Esophagus muscularis mucosa (tissue), 4 donors: ENCODE measurements around the gene RPH3AL. TPM values are rescaled to one million over a fixed set of nuclear protein-coding genes. Genes with fewer than 3 reads are reported as not detected.

ENCODE experiments used
- DNase-seq: peaks from one replicate; pipeline ENCODE4 v3.0.0-alpha.2; 2017; ENCODE audit errors: extremely low spot score
- H3K27ac ChIP-seq, 4 donors: fragments of 200-600 bp; sonication (generic); replicated peaks in 1 of 4; 1 replicate in 3 of 4; 2 replicates in 1 of 4; pipeline ENCODE4 v1.5.1; 2016 to 2019; ENCODE audit warnings: mild to moderate bottlenecking in 1 of 4
- H3K27me3 ChIP-seq, 4 donors: fragments of 200-600 bp; sonication (generic); one replicate each; pipeline versions ENCODE4 v1.5.1 to v1.6.0; 2016 to 2019
- H3K36me3 ChIP-seq, 4 donors: fragments of 200-600 bp; sonication (generic); one replicate each; pipeline ENCODE4 v1.5.1; 2016 to 2019
- H3K4me1 ChIP-seq, 4 donors: fragments of 200-600 bp; sonication (generic); one replicate each; pipeline ENCODE4 v1.5.1; 2016 to 2019
- H3K4me3 ChIP-seq, 4 donors: fragments of 200-600 bp; sonication (generic); 1 replicate in 2 of 4; 2 replicates in 2 of 4; pipeline ENCODE4 v1.5.1; 2016 to 2019; ENCODE audit warnings: mild to moderate bottlenecking in 4 of 4, moderate library complexity in 1 of 4
- H3K9me3 ChIP-seq, 4 donors: fragments of 200-600 bp; sonication (generic); 1 replicate in 3 of 4; 2 replicates in 1 of 4; pipeline ENCODE4 v1.5.1; 2016 to 2019
- EP300 ChIP-seq: sonication (generic); formaldehyde crosslinking; IDR thresholded peaks from one replicate; pipeline ENCODE4 v1.6.1; 2017; ENCODE audit warnings: antibody characterized with exemption
- POLR2A ChIP-seq: fragments of 450-650 bp; IDR thresholded peaks from one replicate; pipeline ENCODE4 v1.6.1; 2017; ENCODE audit warnings: antibody characterized with exemption, moderate library complexity, mild to moderate bottlenecking, low read depth
- POLR2AphosphoS5 ChIP-seq, 2 donors: sonication (generic); formaldehyde crosslinking; IDR thresholded peaks; one replicate each; pipeline ENCODE4 v1.6.1; 2017; ENCODE audit warnings: antibody characterized with exemption in 2 of 2
- WGBS: methylation state at CpG from one replicate; pipeline ENCODE4 v1.1.5; 2018; 5-methylcytosine and 5-hydroxymethylcytosine counted together
- intact Hi-C: fragments of 100-400 bp; cut with DNase I; formaldehyde crosslinking; loops from one replicate; pipeline ENCODE4 v1.15.1; 2023
- total RNA-seq, 4 donors: library from RNA; depleted of rRNA; stranded (reverse); fragments of >200 nt; gene quantifications; one replicate each; pipeline versions ENCODE4 v1.1.0 to v1.2.1, GENCODE V29; 2016
- TF ChIP-seq, protein P1 (sequence below), 3 experiments: fragments of 200-600 bp in 2 of 3; fragments of 450-650 bp in 1 of 3; sonication (generic) in 2 of 3; IDR thresholded peaks; one replicate each; pipeline ENCODE4 v1.5.1; 2017 to 2019; ENCODE audit warnings: antibody characterized with exemption in 3 of 3, mild to moderate bottlenecking in 2 of 3, moderate library complexity in 1 of 3

Gene RPH3AL
- total RNA-seq, 4 donors from 2014 or later, result 8.7 to 21.0 (median 14.8) TPM

- intact Hi-C loops, result no loop called here
- WGBS, result 60% methylated on average over 1 of the region's 120 CpGs
- H3K27me3 ChIP-seq, result peaks cover 0 to 84% (median 12%) of the 10 kb centered on the region in 4 donors
These were observed 171.2 kb downstream of the RPH3AL start, which contains the start of gene DOC2B for GRCh38 chr17:181245-182049. TSS of gene DOC2B (minus strand) at chr17:181650. CDS start at chr17:181479, 171 bp downstream.

DNA sequence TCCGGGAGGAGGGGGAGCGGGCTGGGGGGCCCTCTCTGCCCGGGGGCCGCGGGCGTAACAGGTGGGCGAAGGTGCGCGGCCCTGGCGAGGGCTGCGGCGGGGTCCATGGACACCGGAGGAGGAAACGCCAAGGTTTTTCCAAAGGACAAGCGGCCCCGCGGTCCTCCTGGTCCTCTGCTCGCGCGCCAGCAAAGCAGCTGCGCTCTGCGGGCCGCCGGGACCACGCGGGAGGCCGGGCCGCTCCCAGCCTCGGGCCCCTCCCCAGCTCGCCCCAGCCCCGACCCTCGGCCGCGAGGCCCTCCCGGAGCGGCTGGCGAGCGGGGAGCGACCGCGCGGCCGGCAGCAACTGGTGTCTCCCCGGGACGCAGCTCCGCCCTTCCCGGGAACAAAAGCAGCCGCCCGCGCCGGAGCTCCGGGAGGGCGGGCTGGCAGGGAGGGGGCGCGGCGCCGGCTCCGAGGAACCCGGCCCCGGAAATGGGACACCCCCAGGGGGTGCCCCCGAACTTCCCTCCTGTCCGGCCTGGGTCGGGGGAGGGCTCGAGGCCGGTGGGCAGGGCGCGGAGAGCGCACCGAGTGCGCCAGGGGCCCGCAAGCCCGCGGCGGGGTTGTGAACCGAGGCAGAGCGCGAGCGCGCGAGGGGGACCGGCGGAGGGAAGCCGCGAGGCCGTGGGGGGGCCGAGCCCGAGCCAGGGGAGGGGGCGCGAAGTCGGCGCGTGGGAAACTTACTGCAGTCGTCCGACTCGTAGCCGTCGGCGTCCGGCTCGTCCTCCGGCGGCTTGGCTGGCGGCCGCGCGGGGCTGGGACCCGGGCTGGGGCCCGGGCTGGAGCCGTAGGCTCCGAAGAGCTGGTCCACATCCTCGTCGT, 172.0 kb downstream of the RPH3AL start:
- intact Hi-C loops, result no loop called here
- no peak for DNase-seq
- Histone ChIP-seq H3K36me3 (no peaks in the 10 kb centered on the region), H3K4me3 (peak overlapping the region; percentile 49 to 63 (median 52)), H3K27me3 (peaks cover 0 to 92% (median 12%) of the 10 kb centered on the region in 4 donors), H3K27ac (peak overlapping the region; percentile 56 to 78 (median 74)), H3K9me3 (no peaks in the 10 kb centered on the region), H3K4me1 (peaks cover 5 to 44% (median 28%) of the 10 kb centered on the region in 4 donors)
- WGBS, result 3% methylated on average over 17 of the region's 112 CpGs
- TF ChIP-seq EP300 (no peak), POLR2AphosphoS5 (IDR thresholded peaks at IDR 0.05) (no peak), POLR2A (no peak)
- TF ChIP-seq, protein P1, sequence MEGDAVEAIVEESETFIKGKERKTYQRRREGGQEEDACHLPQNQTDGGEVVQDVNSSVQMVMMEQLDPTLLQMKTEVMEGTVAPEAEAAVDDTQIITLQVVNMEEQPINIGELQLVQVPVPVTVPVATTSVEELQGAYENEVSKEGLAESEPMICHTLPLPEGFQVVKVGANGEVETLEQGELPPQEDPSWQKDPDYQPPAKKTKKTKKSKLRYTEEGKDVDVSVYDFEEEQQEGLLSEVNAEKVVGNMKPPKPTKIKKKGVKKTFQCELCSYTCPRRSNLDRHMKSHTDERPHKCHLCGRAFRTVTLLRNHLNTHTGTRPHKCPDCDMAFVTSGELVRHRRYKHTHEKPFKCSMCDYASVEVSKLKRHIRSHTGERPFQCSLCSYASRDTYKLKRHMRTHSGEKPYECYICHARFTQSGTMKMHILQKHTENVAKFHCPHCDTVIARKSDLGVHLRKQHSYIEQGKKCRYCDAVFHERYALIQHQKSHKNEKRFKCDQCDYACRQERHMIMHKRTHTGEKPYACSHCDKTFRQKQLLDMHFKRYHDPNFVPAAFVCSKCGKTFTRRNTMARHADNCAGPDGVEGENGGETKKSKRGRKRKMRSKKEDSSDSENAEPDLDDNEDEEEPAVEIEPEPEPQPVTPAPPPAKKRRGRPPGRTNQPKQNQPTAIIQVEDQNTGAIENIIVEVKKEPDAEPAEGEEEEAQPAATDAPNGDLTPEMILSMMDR (IDR thresholded peaks at IDR 0.05), result no peak

More at GRCh38 chr17:181245-182049, 171.2 kb downstream of the RPH3AL start, which contains the start of gene DOC2B:
- peak within 1 kb of the TSS; percentile 56 to 78 (median 74) for H3K27ac ChIP-seq
- no peaks in the 10 kb centered on the region for H3K9me3 ChIP-seq
- H3K4me1 ChIP-seq, result peaks cover 5 to 44% (median 28%) of the 10 kb centered on the region in 4 donors
- no peak for DNase-seq
- TF ChIP-seq EP300 (no peak), POLR2A (no peak)
- H3K36me3 ChIP-seq, result no peaks in the 10 kb centered on the region
- peak within 1 kb of the TSS; percentile 49 to 63 (median 52) for H3K4me3 ChIP-seq

DNA sequence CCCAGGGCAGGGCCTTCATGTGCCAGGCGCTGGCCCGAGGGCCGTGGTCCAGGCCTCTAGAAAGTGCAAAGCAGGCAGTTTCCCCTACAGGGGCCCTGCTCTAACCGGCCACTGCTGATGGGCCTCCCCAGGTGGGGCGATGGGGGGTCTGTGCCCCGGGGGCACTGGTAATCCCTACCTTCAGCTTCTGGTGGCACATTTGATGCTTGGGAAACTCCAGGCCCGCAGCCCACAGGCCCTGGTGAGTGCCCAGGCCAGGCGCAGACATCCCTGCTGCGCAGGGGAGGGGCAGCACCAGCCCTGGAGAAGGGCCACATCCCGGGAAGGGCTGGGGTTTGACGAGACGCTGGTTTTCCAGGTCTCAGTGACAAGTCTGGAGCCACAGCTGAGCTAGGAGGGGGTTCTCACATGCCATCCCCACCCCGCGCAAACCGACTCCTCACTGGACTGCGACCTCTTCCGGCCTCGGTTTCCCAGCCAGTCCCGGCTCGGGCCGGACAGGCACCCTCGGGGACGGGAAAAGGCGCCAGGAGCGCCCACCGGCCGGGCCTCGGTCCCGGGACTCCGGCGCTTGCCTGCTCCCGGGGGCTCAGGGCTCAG, 172.7 kb downstream of the RPH3AL start:
- Histone ChIP-seq H3K27ac (peak overlapping the region; percentile 56 to 78 (median 74)), H3K4me3 (peak overlapping the region; percentile 49 to 63 (median 52)), H3K9me3 (no peaks in the 10 kb centered on the region), H3K27me3 (peaks cover 0 to 96% (median 12%) of the 10 kb centered on the region in 4 donors), H3K4me1 (peaks cover 5 to 44% (median 28%) of the 10 kb centered on the region in 4 donors), H3K36me3 (no peaks in the 10 kb centered on the region)
- DNase-seq, result no peak
- TF ChIP-seq POLR2A (no peak), EP300 (no peak), POLR2AphosphoS5 (IDR thresholded peaks at IDR 0.05) (no peak)
- TF ChIP-seq, protein P1 (IDR thresholded peaks at IDR 0.05), result no peak
- WGBS, result 20% methylated on average over 28 of the region's 32 CpGs
- intact Hi-C loops, result no loop called here

DNA sequence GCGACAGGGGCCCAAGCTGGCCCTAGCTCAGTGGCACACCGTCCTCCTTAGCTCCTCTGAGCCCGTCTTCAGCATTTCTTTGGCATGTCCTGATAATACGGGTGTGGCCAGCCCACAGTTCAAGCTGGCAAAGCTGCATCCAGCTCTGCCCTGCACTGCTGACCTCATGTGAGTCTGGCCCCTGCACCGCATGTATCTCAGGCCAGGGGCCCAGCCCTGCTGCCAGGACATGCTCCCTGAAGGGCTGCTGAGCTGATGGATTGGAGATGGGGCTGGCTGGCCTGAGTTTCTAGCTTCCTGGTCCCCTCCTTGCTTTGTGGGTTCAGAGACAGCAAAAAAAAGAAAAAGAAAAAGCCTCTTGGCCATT, 173.6 kb downstream of the RPH3AL start:
- WGBS, result 76% methylated on average over 3 of the region's 5 CpGs
- no peak for DNase-seq
- intact Hi-C loops, result no loop called here
- no peaks in the 10 kb centered on the region for H3K36me3 ChIP-seq
- peak overlapping the region in 2 of 4 donors; percentile 70 to 78 for H3K27ac ChIP-seq
- H3K9me3 ChIP-seq, result no peaks in the 10 kb centered on the region
- H3K27me3 ChIP-seq, result peaks cover 0 to 87% (median 12%) of the 10 kb centered on the region in 4 donors
- H3K4me1 ChIP-seq, result peaks cover 5 to 44% (median 28%) of the 10 kb centered on the region in 4 donors
- no peak for TF ChIP-seq POLR2AphosphoS5 (IDR thresholded peaks at IDR 0.05)
- TF ChIP-seq, protein P1 (IDR thresholded peaks at IDR 0.05), result no peak
- peak overlapping the region in 3 of 4 donors; percentile 3 to 53 (median 50) for H3K4me3 ChIP-seq
